Glutamatergic neuron (in vitro differentiated cells): ENCODE data around the gene MPV17. TPM values are rescaled to one million over a fixed set of nuclear protein-coding genes. Genes with fewer than 3 reads are reported as not detected.
"Not testable (repeated sequence)": the region's sequence is repeated elsewhere in the genome, so short reads cannot be mapped to it uniquely, and the experiment has no call there.

Source experiments
- DNase-seq: peaks from one replicate; pipeline ENCODE4 v3.0.0; 2022
- H3K27ac Mint-ChIP-seq: one replicate; pipeline ENCODE4 v1.8.0; 2020; ENCODE audit warnings: mild to moderate bottlenecking, mixed read lengths, inconsistent platforms; ENCODE audit not compliant: unreplicated experiment
- H3K27me3 Mint-ChIP-seq: one replicate; pipeline ENCODE4 v1.8.0; 2020; ENCODE audit warnings: mild to moderate bottlenecking, moderate library complexity, mixed read lengths, inconsistent platforms; ENCODE audit not compliant: unreplicated experiment
- H3K36me3 Mint-ChIP-seq: one replicate; pipeline ENCODE4 v1.8.0; 2020; ENCODE audit warnings: mild to moderate bottlenecking, mixed read lengths, inconsistent platforms; ENCODE audit not compliant: unreplicated experiment
- H3K4me1 Mint-ChIP-seq: one replicate; pipeline ENCODE4 v1.8.0; 2020; ENCODE audit warnings: mild to moderate bottlenecking, low read depth, mixed read lengths, inconsistent platforms; ENCODE audit not compliant: unreplicated experiment
- H3K4me3 Mint-ChIP-seq: one replicate; pipeline ENCODE4 v1.8.0; 2020; ENCODE audit warnings: mild to moderate bottlenecking, mixed read lengths, inconsistent platforms; ENCODE audit not compliant: unreplicated experiment
- H3K9me3 Mint-ChIP-seq: one replicate; pipeline ENCODE4 v1.8.0; 2020; ENCODE audit warnings: mild to moderate bottlenecking, moderate library complexity, mixed read lengths, inconsistent platforms; ENCODE audit not compliant: unreplicated experiment
- total RNA-seq: library from RNA; stranded (reverse); fragmentation: NEBNext Ultra II Directional; extraction: Animal tissue kit (Norgen Biotek cat#: 25700); gene quantifications from one replicate; pipeline ENCODE4 v1.2.1, GENCODE V29; 2021; ENCODE audit not compliant: unreplicated experiment
- TF ChIP-seq, protein P1 (sequence below): fragments of 200-600 bp; sonication (generic); IDR thresholded peaks from one replicate; pipeline ENCODE4 v1.5.0; 2021; ENCODE audit not compliant: partially characterized antibody, unreplicated experiment

Gene MPV17
- total RNA-seq, 1 donor from 2014 or later: 56.6 TPM

- no peak for DNase-seq
- Mint-ChIP-seq H3K4me1 (peaks cover 26% of the 10 kb centered on the region), H3K4me3 (no peak overlapping the region), H3K27me3 (peaks cover 2% of the 10 kb centered on the region), H3K36me3 (no peaks in the 10 kb centered on the region), H3K9me3 (peaks cover 8% of the 10 kb centered on the region), H3K27ac (no peak overlapping the region)
- TF ChIP-seq, protein P1, sequence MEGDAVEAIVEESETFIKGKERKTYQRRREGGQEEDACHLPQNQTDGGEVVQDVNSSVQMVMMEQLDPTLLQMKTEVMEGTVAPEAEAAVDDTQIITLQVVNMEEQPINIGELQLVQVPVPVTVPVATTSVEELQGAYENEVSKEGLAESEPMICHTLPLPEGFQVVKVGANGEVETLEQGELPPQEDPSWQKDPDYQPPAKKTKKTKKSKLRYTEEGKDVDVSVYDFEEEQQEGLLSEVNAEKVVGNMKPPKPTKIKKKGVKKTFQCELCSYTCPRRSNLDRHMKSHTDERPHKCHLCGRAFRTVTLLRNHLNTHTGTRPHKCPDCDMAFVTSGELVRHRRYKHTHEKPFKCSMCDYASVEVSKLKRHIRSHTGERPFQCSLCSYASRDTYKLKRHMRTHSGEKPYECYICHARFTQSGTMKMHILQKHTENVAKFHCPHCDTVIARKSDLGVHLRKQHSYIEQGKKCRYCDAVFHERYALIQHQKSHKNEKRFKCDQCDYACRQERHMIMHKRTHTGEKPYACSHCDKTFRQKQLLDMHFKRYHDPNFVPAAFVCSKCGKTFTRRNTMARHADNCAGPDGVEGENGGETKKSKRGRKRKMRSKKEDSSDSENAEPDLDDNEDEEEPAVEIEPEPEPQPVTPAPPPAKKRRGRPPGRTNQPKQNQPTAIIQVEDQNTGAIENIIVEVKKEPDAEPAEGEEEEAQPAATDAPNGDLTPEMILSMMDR: no peak
Measured at GRCh38 chr2:27280826-27281225, 42.1 kb downstream of the MPV17 start.

GRCh38 chr2:27278010-27278409 lies 44.9 kb downstream of the MPV17 start:
- peaks cover 2% of the 10 kb centered on the region for H3K27me3 Mint-ChIP-seq
- no peak overlapping the region for H3K4me3 Mint-ChIP-seq
- H3K9me3 Mint-ChIP-seq: peaks cover 8% of the 10 kb centered on the region
- DNase-seq: no peak
- H3K27ac Mint-ChIP-seq: no peak overlapping the region
- no peaks in the 10 kb centered on the region for H3K36me3 Mint-ChIP-seq
- TF ChIP-seq, protein P1: no peak
- H3K4me1 Mint-ChIP-seq: peaks cover 20% of the 10 kb centered on the region

DNA sequence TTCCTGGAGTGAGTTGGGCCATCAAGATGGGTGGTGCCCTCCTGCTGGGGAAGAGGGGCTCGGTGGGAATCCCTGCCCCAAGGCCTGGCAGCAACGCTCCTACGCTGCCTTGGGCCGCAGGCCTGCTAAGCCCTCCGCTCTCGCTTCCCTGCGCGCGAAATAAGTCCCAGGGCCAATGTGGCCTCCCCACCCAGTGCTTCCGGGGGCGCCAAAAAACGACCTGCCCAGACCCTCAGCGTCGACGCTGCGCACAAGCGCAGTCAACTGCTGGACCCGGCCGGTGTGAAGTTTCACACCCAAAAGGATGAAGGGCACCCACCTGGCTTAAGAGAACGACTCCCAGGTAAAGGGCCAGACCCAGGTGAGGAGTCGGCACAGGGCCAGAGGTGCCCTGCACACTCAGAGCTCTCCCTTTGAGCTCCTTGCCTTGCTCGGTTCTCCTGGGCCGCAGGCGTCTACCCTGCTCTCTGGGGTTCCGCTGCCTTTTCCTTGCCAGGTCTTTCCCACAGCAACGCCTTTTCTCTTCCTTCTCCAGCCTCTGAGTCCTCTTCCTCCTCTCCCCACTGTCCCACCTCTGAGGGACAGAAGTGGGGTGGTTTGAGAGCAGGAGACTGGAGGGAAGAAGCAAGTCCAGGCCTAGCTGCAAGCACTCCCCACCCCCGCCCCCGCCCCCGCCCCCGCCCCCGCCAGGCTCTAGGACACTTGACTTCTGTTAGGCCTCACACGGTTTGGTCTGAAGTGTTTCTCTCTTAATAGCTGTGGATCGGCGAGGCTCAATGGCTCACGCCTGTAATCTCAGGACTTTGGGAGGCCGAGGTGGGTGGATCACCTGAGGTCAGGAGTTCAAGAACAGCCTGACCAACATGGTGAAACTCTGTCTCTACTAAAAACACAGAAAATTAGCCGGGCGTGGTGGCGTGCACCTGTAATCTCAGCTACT lies 47.4 kb downstream of the MPV17 start, which contains the start of gene DNAJC5G:
Gene DNAJC5G, plus strand, starts transcription at position 223 of the 940 bp plus-strand sequence. CDS start 1,296 bp downstream, outside the sequence.
- peaks cover 2% of the 10 kb centered on the region for H3K9me3 Mint-ChIP-seq

DNA sequence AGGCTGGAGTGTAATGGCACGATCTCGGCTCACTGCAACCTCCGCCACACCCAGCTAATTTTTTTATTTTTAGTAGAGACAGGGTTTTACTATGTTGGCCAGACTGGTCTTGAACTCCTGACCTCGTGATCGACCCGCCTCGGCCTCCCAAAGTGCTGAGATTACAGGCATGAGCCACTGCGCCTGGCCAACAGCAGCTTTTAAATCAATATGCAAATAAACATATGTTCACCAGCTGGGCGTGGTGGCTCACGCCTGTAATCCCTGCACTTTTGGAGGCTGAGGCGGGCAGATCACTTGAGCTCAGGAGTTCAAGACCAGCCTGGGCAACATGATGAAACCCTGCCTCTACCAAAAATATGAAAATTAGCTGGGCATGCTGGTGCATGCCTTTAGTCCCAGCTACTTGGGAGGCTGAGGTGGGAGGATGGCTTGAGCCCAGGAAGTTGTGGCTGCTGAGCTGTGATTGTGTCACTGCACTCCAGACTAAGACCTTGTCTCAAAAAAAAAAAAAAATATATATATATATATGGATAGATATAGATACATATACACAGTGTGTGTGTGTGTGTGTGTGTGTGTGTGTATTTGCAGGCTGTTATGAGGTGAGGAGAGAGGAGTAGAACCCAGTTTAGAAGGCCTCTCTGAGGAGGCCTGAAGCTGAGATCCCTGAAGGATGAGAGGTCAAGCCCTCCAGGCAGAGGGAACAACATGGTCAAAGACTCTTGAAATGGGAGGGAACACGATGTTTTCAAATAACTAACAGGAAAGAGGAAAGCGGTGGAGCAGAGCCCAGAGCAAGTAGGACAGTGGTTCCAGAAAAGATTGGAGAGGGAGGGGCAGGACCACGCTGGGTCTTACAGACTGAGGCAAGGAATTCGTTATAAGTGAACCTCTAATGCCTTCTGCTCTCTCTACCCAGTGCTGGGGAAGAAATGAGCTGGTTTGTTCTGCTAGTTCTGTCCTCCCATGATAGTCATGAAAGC lies 50.1 kb downstream of the MPV17 start:
- H3K27ac Mint-ChIP-seq: not testable (repeated sequence)

More for the DNA sequence above, 47.4 kb downstream of the MPV17 start, which contains the start of gene DNAJC5G:
- no peak for DNase-seq
- Mint-ChIP-seq H3K27me3 (no peaks in the 10 kb centered on the region), H3K4me3 (no peak within 1 kb of the TSS), H3K27ac (no peak within 1 kb of the TSS), H3K4me1 (no peaks in the 10 kb centered on the region), H3K36me3 (no peaks in the 10 kb centered on the region)
- TF ChIP-seq, protein P1: no peak

GRCh38 chr2:27271631-27272340 lies 51.1 kb downstream of the MPV17 start:
- Mint-ChIP-seq H3K4me1 (no peaks in the 10 kb centered on the region), H3K27ac (no peak overlapping the region), H3K9me3 (no peaks in the 10 kb centered on the region), H3K4me3 (no peak overlapping the region), H3K27me3 (no peaks in the 10 kb centered on the region), H3K36me3 (no peaks in the 10 kb centered on the region)
- TF ChIP-seq, protein P1: no peak
- no peak for DNase-seq

More for the DNA sequence above, 50.1 kb downstream of the MPV17 start:
- not testable (repeated sequence) for H3K27me3 Mint-ChIP-seq, H3K9me3 Mint-ChIP-seq, H3K4me1 Mint-ChIP-seq, H3K36me3 Mint-ChIP-seq, DNase-seq, H3K4me3 Mint-ChIP-seq
